Activated T-cell treated with anti-CD3 and anti-CD28 coated beads for 1 hour (primary cell): Measurements from ENCODE around the gene JAG2.

ENCODE experiments used
- DNase-seq: peaks from one replicate; pipeline ENCODE4 v3.0.0-alpha.2; 2020; ENCODE audit warnings: low read depth

Gene JAG2

GRCh38 chr14:105168496-105168978, at the start of gene JAG2:
Gene JAG2 (minus strand): TSS chr14:105168776. CDS start chr14:105168420, 356 bp downstream.
- DNase-seq: peak; percentile 37

DNA sequence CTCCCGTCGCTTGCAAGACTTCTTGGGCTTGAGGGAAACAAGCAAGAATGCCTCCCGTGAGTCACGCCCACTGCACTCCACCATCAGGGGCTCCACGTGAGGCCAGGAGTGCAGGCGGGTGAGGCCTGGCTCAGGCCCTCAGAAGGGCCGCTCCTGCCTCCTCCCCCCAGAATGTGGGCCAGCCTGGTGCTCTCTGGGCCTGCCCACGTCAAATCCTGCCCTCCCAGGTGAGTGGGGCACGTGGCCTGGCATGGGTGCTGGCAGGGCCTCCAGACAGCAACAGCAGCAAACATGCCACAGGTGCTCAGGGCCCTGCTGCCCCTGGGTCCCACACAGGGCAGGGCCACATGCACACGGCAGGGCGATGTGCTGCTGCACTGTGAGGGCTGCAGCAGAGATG, 49.2 kb upstream of the JAG2 start:
- DNase-seq: no peak

GRCh38 chr14:105216490-105217247, 48.1 kb upstream of the JAG2 start:
- no peak for DNase-seq

GRCh38 chr14:105215602-105216001, 47.0 kb upstream of the JAG2 start:
- DNase-seq: no peak

DNA sequence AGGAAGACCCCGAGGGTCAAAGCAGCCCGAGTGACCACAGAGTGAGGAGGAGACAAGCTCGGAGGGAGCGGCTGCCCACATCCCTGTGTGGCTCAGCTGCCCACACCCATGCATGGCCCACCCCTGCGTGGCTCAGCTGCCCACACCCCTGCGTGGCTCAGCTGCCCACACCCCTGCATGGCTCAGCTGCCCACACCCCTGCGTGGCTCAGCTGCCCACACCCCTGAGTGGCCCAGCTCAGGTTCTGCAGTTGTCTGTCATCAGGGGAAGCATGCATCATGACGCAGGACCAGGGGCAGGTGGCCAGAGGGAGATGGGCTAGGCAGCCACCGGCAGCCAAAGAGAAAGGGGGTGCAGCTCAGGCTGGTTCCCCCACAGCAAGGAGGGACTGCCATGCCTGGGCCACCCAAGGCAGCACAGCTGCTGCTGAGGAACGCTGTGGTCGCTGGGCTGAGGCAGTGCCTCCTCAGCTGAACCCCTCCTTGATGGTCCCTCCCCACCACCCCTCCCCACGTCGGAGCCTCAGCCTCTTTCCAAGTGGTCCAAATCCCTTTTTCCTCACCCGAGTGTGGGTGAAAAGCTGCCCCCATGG, 45.8 kb upstream of the JAG2 start:
- no peak for DNase-seq

DNA sequence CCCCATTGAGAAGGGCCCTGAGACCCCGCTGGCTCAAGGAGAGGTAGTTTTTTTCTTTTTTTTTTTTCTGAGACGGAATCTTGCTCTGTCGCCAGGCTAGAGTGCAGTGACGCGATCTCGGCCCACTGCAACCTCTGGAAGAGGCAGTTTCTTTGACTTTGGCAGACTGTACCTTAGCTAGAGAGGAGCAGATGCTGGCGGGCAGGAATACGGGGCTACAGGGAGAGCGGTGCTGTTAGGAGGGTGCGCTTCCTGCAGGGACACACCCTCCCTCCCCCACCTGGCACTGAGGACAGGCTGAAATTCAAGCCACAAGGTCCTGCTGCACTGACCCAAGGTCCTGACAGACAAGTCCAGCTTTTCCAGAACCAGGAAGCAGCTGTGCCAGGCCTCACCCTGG, 44.8 kb upstream of the JAG2 start:
- DNase-seq: no peak

- no peak for DNase-seq
Observed at GRCh38 chr14:105212541-105213300, 44.1 kb upstream of the JAG2 start.

GRCh38 chr14:105211758-105212089, 43.1 kb upstream of the JAG2 start:
- no peak for DNase-seq

- no peak for DNase-seq
Observed at GRCh38 chr14:105211086-105211757, 42.6 kb upstream of the JAG2 start.

DNA sequence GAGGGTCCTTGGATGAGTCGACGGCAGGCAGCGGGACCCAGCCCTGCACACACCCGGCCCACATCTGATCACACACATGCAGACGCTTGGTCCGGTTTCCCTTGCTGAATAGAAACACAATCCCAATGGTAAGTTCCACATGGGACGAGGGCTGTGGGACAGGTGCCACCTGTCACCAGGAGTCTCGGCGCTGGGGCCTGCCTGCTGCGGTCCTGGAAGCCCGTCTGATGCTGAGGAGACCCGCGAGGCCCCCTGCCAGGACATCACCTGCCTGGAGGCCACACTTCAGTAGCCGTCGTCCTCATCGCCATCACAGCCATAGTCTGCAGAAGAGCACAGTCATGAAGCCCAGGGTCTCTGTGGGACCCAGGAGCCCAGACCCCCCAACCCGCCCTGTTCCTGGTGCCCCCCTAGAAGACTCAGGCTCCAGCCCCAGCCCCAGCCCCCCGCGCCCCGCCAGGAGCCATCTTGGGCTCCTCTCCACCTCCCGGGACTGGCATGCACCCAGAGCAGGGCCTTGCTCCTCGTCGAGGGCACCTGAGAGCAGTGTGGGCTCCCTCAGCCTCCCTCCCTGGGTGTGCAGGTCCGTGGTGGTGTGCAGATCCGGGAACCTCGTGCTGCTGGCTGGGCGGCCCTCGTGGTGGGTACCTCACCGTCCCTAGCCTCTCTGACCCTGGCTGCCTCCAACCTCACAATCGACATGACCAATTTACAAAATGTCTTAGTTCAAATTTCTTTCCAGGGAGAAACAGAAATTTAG, 41.9 kb upstream of the JAG2 start:
- no peak for DNase-seq

DNA sequence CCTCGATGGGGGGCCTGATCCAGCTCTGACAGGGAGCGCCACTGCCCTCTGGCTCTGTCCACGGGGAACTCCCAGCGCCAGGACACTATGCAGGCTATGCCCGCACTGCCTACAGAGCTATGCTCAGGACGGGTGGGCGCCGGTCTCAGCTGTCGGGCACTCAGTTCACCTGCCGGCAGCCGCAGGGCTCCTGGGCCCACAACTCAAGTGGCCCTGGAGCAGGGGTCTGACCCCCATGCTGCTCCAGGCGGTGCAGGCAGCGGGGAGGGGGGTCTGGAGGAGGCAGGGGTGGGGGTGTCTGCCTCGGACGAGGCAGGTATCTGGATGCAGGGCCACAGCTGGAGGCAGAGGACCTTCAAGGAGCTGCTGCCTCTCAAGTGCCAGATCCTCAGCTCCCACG, 41.1 kb upstream of the JAG2 start:
- DNase-seq: no peak

- no peak for DNase-seq
Observed at GRCh38 chr14:105209091-105209490, 40.5 kb upstream of the JAG2 start.

DNA sequence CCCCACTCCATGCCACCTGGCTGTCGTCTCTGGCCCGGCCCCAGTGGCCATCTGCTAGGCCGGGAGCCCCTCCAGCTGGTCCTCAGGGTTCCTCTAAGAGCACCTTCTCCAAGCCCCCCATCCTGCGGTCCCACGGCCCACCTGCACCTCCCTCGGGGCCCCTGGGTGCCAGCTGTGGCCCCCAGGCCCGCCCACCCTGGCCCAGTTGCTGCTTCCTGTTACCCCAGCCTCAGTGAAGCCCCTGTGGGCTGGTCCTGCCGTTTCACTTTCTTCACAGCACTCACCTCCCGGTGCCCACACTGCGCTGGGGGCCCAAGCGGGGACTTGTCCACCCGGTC, 40.1 kb upstream of the JAG2 start:
- no peak for DNase-seq

- no peak for DNase-seq
Observed at GRCh38 chr14:105207996-105208737, 39.6 kb upstream of the JAG2 start.

DNA sequence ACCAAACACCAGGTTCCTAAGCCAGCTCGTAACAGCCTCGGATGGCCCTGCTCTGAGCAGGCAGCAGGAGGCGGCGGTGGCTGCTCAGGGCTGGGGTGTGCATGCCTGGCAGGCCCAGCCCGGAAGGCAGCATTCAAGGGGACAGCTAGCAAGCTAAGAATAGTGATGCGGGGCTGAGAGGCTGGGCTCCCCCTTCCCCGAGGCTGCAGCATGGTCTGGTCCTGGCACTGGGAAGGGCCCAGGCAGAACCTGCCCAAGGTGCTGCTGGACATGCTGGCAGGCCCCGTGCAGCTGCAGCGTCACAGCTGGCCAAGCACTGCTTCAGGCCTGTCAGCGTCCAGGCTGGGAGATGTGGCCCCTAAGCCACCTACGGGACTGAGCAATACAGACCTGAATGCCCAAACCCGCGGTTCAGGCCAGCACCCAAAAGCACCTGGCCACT, 38.9 kb upstream of the JAG2 start:
- no peak for DNase-seq

DNA sequence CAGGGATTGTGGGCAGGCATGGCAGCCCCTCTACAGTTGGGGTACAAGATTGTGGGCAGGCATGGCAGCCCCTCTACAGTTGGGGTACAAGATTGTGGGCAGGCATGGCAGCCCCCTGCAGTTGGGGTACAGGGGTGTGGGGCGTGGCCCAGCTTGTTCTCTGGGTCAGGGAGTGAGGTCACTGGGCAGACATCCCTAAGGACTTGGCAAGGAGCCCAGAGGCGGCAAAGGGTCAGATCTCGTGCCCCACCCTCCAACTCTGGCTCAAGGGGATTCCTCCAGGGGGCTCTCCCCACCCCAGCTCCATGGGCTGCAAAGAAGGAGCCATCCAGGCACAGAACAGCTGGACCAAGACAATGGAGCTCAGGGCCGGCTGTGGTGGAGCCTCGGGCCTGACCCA, 38.3 kb upstream of the JAG2 start:
- no peak for DNase-seq

GRCh38 chr14:105205673-105206208, 37.2 kb upstream of the JAG2 start:
- DNase-seq: no peak

DNA sequence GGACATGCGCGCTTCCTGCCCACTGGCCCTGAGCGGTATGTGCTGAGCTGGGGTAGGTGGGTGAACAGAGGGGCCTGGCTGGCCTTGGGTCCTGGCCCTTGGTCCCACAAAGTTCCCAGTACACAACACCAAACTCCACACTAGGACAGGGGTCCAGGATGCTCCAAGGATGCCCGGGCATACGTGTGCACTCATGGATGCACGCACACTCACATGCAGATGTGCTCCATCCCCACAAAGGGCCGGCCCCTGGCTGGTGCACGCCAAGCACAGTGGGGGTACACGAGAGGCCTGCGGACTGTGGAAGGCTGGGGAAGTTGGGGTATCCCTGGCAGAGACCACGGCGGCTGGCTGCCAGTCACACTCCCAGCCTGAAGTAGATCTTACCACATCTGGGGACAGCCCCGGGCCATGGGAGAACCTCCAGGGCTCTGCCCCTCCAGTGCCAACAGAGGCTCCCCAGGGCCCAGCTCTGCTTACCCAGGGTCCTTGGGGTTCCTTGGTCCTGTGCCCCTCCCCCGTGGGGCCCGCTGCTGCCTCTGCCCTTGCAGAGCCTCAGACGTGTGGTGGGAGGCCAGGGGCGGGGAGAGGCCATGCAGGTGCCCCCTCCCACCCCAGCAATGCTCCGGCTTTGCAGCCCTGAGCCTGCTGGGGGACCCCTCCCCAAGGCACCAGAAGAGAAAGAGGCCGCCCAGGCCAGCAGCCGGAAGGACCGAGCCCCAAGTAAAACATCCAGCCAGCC, 36.5 kb upstream of the JAG2 start:
- no peak for DNase-seq

- no peak for DNase-seq
Observed at GRCh38 chr14:105204206-105204930, 35.8 kb upstream of the JAG2 start.
